ENCODE measurements around the gene LRIG1.

LRIG1 gene

GRCh38 chr3:66353530-66353929 is 147.3 kb downstream of the LRIG1 start:
- no peak for ATAC-seq
- TF ChIP-seq TOX (CRISPR knock-in tag; IDR thresholded peaks at IDR 0.05; ENCODE audit: borderline replicate concordance) (no peak), ZFP30 (CRISPR knock-in tag; IDR thresholded peaks at IDR 0.05) (no peak), OSR1 (CRISPR knock-in tag; IDR thresholded peaks at IDR 0.05) (no peak), ESRRG (CRISPR knock-in tag; IDR thresholded peaks at IDR 0.05) (no peak), PPARA (CRISPR knock-in tag; IDR thresholded peaks at IDR 0.05; ENCODE audit: borderline replicate concordance) (no peak), ARNTL (CRISPR knock-in tag; IDR thresholded peaks at IDR 0.05; ENCODE audit: borderline replicate concordance, low read depth) (no peak), ZC3H10 (CRISPR knock-in tag; IDR thresholded peaks at IDR 0.05) (no peak), PATZ1 (CRISPR knock-in tag; IDR thresholded peaks at IDR 0.05; ENCODE audit: borderline replicate concordance) (no peak), CREB5 (CRISPR knock-in tag; IDR thresholded peaks at IDR 0.05; ENCODE audit: low read depth) (no peak), RARB (CRISPR knock-in tag; IDR thresholded peaks at IDR 0.05) (no peak), SNAI2 (CRISPR knock-in tag; IDR thresholded peaks at IDR 0.05) (no peak), TCF4 (CRISPR knock-in tag; IDR thresholded peaks at IDR 0.05; ENCODE audit: borderline replicate concordance) (no peak), CSDC2 (CRISPR knock-in tag; IDR thresholded peaks at IDR 0.05) (no peak), CSRNP3 (CRISPR knock-in tag; IDR thresholded peaks at IDR 0.05) (no peak), ZNF70 (CRISPR knock-in tag; IDR thresholded peaks at IDR 0.05) (no peak), ISL1 (CRISPR knock-in tag; IDR thresholded peaks at IDR 0.05) (no peak), ZNF8 (CRISPR knock-in tag; IDR thresholded peaks at IDR 0.05) (no peak), ZNF565 (CRISPR knock-in tag; conservative IDR thresholded peaks at IDR 0.05; ENCODE audit: low read depth) (no peak)
- TF ChIP-seq, protein P1, sequence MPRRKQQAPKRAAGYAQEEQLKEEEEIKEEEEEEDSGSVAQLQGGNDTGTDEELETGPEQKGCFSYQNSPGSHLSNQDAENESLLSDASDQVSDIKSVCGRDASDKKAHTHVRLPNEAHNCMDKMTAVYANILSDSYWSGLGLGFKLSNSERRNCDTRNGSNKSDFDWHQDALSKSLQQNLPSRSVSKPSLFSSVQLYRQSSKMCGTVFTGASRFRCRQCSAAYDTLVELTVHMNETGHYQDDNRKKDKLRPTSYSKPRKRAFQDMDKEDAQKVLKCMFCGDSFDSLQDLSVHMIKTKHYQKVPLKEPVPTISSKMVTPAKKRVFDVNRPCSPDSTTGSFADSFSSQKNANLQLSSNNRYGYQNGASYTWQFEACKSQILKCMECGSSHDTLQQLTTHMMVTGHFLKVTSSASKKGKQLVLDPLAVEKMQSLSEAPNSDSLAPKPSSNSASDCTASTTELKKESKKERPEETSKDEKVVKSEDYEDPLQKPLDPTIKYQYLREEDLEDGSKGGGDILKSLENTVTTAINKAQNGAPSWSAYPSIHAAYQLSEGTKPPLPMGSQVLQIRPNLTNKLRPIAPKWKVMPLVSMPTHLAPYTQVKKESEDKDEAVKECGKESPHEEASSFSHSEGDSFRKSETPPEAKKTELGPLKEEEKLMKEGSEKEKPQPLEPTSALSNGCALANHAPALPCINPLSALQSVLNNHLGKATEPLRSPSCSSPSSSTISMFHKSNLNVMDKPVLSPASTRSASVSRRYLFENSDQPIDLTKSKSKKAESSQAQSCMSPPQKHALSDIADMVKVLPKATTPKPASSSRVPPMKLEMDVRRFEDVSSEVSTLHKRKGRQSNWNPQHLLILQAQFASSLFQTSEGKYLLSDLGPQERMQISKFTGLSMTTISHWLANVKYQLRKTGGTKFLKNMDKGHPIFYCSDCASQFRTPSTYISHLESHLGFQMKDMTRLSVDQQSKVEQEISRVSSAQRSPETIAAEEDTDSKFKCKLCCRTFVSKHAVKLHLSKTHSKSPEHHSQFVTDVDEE (CRISPR knock-in tag; IDR thresholded peaks at IDR 0.05): no peak

DNA sequence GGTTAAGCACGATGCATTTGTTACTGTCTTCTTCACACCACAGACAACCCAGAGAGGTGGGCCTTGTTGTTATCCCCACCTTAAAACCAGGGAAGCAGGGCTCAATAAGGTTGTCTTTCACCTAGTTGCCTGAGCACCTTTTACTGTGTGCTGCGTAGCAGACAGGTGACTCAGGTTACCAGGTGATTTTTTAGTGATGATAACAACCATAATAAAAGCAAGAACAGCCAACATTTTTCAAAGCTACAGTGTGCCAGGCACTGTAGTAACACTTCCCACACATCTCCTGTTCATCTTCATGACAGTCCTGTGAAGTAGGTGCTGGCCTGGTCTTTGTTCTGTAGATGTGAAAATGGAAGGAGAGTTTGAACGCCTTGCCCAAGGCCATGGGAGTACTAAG is 147.8 kb downstream of the LRIG1 start:
- ATAC-seq: no peak
- TF ChIP-seq ISL1 (CRISPR knock-in tag; IDR thresholded peaks at IDR 0.05): no peak
- TF ChIP-seq TCF4 (CRISPR knock-in tag; IDR thresholded peaks at IDR 0.05; ENCODE audit: borderline replicate concordance): no peak
- no peak for TF ChIP-seq ZFP3 (CRISPR knock-in tag; IDR thresholded peaks at IDR 0.05)
- TF ChIP-seq ZNF8 (CRISPR knock-in tag; IDR thresholded peaks at IDR 0.05): no peak
- no peak for TF ChIP-seq PATZ1 (CRISPR knock-in tag; IDR thresholded peaks at IDR 0.05; ENCODE audit: borderline replicate concordance)
- no peak for TF ChIP-seq ZC3H10 (CRISPR knock-in tag; IDR thresholded peaks at IDR 0.05)
- TF ChIP-seq, protein P1 (CRISPR knock-in tag; IDR thresholded peaks at IDR 0.05): no peak
- TF ChIP-seq CSRNP3 (CRISPR knock-in tag; IDR thresholded peaks at IDR 0.05): no peak
- TF ChIP-seq PPARA (CRISPR knock-in tag; IDR thresholded peaks at IDR 0.05; ENCODE audit: borderline replicate concordance): no peak
